GM23338 (cell line): ENCODE data around the gene TIE1. TPM values are rescaled to one million over a fixed set of nuclear protein-coding genes. Genes with fewer than 3 reads are reported as not detected.

Experiments
- ATAC-seq: fragments of 200-7000 bp; cut with Tn5 transposase; 3 replicates; pipeline ENCODE4 v1.9.1; 2020
- DNase-seq: peaks from one replicate; pipeline ENCODE4 v3.0.0-alpha.2; 2015; ENCODE audit warnings: low spot score
- H2AFZ ChIP-seq: fragments of 200-600 bp; sonication (generic); 2 replicates; pipeline ENCODE4 v1.8.0; 2016; ENCODE audit warnings: antibody characterized with exemption, mild to moderate bottlenecking, moderate library complexity
- H3F3A ChIP-seq: fragments of 200-600 bp; sonication (generic); replicated peaks from 2 replicates; pipeline ENCODE4 v1.8.0; 2017; ENCODE audit warnings: antibody characterized with exemption, mixed run types, low read depth
- H3K27ac ChIP-seq: fragments of 200-600 bp; sonication (generic); 2 replicates; pipeline ENCODE4 v1.6.1; 2016; ENCODE audit warnings: low read depth
- H3K27me3 ChIP-seq: fragments of 200-600 bp; sonication (generic); 2 replicates; pipeline ENCODE4 v1.8.0; 2016; ENCODE audit warnings: mild to moderate bottlenecking, mixed run types, moderate library complexity; ENCODE audit not compliant: insufficient read depth
- H3K36me3 ChIP-seq: fragments of 200-600 bp; sonication (generic); 2 replicates; pipeline ENCODE4 v1.8.0; 2016; ENCODE audit warnings: mild to moderate bottlenecking; ENCODE audit not compliant: insufficient read depth
- H3K4me1 ChIP-seq: fragments of 200-600 bp; sonication (generic); 2 replicates; pipeline ENCODE4 v1.8.0; 2016; ENCODE audit warnings: mild to moderate bottlenecking, moderate library complexity; ENCODE audit not compliant: insufficient read depth
- H3K4me2 ChIP-seq: fragments of 200-600 bp; sonication (generic); 2 replicates; pipeline ENCODE4 v1.7.1; 2017; ENCODE audit warnings: mixed run types
- H3K4me3 ChIP-seq: fragments of 200-600 bp; sonication (generic); 2 replicates; pipeline ENCODE4 v1.6.1; 2016; ENCODE audit warnings: mixed run types
- H3K79me2 ChIP-seq: fragments of 200-600 bp; sonication (generic); replicated peaks from 2 replicates; pipeline ENCODE4 v1.8.0; 2017; ENCODE audit warnings: mild to moderate bottlenecking; ENCODE audit not compliant: insufficient read depth
- H3K9me2 ChIP-seq: fragments of 200-600 bp; sonication (generic); 2 replicates; pipeline ENCODE4 v1.8.0; 2017; ENCODE audit not compliant: insufficient read depth
- H4K20me1 ChIP-seq: fragments of 200-600 bp; sonication (generic); replicated peaks from 2 replicates; pipeline ENCODE4 v1.8.0; 2017; ENCODE audit warnings: mild to moderate bottlenecking; ENCODE audit not compliant: insufficient read depth
- H3K27ac Mint-ChIP-seq: 2 replicates; pipeline ENCODE4 v1.8.0; 2020; ENCODE audit warnings: inconsistent platforms, mild to moderate bottlenecking, moderate library complexity, mixed read lengths
- H3K27me3 Mint-ChIP-seq: 3 replicates; pipeline ENCODE4 v1.8.0; 2022; ENCODE audit warnings: low read depth, mild to moderate bottlenecking, moderate library complexity, mixed read lengths, inconsistent platforms; ENCODE audit not compliant: insufficient read depth, poor library complexity
- H3K36me3 Mint-ChIP-seq: 3 replicates; pipeline ENCODE4 v1.8.0; 2021; ENCODE audit warnings: low read depth, mild to moderate bottlenecking, inconsistent platforms, moderate library complexity, mixed read lengths
- H3K4me1 Mint-ChIP-seq: 3 replicates; pipeline ENCODE4 v1.8.0; 2020; ENCODE audit warnings: mild to moderate bottlenecking, inconsistent platforms, mixed read lengths
- H3K4me3 Mint-ChIP-seq: 3 replicates; pipeline ENCODE4 v1.8.0; 2021; ENCODE audit warnings: moderate library complexity, mild to moderate bottlenecking, inconsistent platforms, mixed read lengths
- H3K9me3 Mint-ChIP-seq: 3 replicates; pipeline ENCODE4 v1.8.0; 2020; ENCODE audit warnings: moderate library complexity, mild to moderate bottlenecking, inconsistent platforms, mixed read lengths
- EZH2phosphoT487 ChIP-seq: fragments of 200-600 bp; sonication (generic); IDR thresholded peaks from one replicate; pipeline ENCODE4 v1.8.1; 2018; ENCODE audit warnings: antibody characterized with exemption; ENCODE audit not compliant: unreplicated experiment
- STAT1 ChIP-seq: IDR thresholded peaks from one replicate; pipeline ENCODE4 v1.6.1; 2016; ENCODE audit warnings: antibody characterized with exemption; ENCODE audit not compliant: unreplicated experiment
- polyA plus RNA-seq: library from polyadenylated mRNA; unstranded; fragments of >200 nt; fragmentation: Nextera tagmentation; extraction: Ambion mirVana; gene quantifications from 2 replicates; pipeline ENCODE4 v1.2.1, GENCODE V29; 2016
- total RNA-seq: library from RNA; depleted of rRNA; stranded (reverse); fragments of >200 nt; shearing (Covaris generic); gene quantifications from 2 replicates; pipeline ENCODE4 v1.2.3, GENCODE V29; 2014
- TF ChIP-seq, protein P1 (sequence below): fragments of 250-450 bp; sonication (Bioruptor Pico); IDR thresholded peaks from 2 replicates; pipeline ENCODE4 v1.5.0; 2020; ENCODE audit warnings: mild to moderate bottlenecking, moderate library complexity
- TF ChIP-seq, protein P2 (sequence below), 2 experiments: fragments of 200-600 bp in 1 of 2; sonication (generic) in 1 of 2; conservative IDR thresholded peaks; 2 replicates each; pipeline versions ENCODE4 v1.5.1 to v1.6.1; 2016 to 2017; ENCODE audit warnings: antibody characterized with exemption in 2 of 2, low read depth in 2 of 2, mild to moderate bottlenecking in 2 of 2, moderate library complexity in 1 of 2

Gene TIE1
- total and polyA plus RNA-seq, 2 experiments from 2014 or later, result 0.37 to 2.3 TPM

DNA sequence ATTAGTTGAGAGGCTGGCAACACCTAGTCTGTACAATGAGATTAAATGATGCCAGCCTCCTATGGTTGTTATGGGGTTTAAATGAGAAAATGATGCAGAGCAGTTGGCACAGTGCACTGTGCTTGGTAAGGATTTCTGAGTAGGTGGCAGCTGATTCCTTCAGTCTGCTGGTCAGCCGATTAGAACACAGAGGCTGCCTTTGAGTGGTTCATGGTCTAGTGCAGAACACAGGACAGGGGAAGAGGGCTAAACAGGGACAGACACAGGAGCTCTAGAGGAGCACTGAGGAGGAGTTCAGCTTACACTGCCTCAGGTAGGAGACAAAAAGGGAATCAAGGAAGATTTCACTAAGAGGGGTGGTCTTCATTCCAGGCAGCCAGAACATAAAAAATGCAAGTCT, 1.4 kb downstream of the TIE1 start:
- no peak overlapping the region for H3K27ac ChIP-seq
- H3K27me3 Mint-ChIP-seq, result peaks cover 15% of the 10 kb centered on the region
- DNase-seq (no peak), ATAC-seq (no peak)
- no peak overlapping the region for H3K4me3 ChIP-seq
- no peak overlapping the region for H3K27ac Mint-ChIP-seq
- H3K79me2 ChIP-seq, result no peaks in the 10 kb centered on the region
- no peak overlapping the region for H3K4me3 Mint-ChIP-seq
- H3K4me2 ChIP-seq, result no peak overlapping the region
- H3K36me3 ChIP-seq, result no peaks in the 10 kb centered on the region
- H4K20me1 ChIP-seq, result no peaks in the 10 kb centered on the region
- no peaks in the 10 kb centered on the region for H3K9me2 ChIP-seq
- H3F3A ChIP-seq, result no peaks in the 10 kb centered on the region
- no peaks in the 10 kb centered on the region for H3K27me3 ChIP-seq
- H3K4me1 ChIP-seq, result peaks cover 11% of the 10 kb centered on the region
- TF ChIP-seq STAT1, result no peak
- TF ChIP-seq EZH2phosphoT487, result no peak
- TF ChIP-seq, protein P1, sequence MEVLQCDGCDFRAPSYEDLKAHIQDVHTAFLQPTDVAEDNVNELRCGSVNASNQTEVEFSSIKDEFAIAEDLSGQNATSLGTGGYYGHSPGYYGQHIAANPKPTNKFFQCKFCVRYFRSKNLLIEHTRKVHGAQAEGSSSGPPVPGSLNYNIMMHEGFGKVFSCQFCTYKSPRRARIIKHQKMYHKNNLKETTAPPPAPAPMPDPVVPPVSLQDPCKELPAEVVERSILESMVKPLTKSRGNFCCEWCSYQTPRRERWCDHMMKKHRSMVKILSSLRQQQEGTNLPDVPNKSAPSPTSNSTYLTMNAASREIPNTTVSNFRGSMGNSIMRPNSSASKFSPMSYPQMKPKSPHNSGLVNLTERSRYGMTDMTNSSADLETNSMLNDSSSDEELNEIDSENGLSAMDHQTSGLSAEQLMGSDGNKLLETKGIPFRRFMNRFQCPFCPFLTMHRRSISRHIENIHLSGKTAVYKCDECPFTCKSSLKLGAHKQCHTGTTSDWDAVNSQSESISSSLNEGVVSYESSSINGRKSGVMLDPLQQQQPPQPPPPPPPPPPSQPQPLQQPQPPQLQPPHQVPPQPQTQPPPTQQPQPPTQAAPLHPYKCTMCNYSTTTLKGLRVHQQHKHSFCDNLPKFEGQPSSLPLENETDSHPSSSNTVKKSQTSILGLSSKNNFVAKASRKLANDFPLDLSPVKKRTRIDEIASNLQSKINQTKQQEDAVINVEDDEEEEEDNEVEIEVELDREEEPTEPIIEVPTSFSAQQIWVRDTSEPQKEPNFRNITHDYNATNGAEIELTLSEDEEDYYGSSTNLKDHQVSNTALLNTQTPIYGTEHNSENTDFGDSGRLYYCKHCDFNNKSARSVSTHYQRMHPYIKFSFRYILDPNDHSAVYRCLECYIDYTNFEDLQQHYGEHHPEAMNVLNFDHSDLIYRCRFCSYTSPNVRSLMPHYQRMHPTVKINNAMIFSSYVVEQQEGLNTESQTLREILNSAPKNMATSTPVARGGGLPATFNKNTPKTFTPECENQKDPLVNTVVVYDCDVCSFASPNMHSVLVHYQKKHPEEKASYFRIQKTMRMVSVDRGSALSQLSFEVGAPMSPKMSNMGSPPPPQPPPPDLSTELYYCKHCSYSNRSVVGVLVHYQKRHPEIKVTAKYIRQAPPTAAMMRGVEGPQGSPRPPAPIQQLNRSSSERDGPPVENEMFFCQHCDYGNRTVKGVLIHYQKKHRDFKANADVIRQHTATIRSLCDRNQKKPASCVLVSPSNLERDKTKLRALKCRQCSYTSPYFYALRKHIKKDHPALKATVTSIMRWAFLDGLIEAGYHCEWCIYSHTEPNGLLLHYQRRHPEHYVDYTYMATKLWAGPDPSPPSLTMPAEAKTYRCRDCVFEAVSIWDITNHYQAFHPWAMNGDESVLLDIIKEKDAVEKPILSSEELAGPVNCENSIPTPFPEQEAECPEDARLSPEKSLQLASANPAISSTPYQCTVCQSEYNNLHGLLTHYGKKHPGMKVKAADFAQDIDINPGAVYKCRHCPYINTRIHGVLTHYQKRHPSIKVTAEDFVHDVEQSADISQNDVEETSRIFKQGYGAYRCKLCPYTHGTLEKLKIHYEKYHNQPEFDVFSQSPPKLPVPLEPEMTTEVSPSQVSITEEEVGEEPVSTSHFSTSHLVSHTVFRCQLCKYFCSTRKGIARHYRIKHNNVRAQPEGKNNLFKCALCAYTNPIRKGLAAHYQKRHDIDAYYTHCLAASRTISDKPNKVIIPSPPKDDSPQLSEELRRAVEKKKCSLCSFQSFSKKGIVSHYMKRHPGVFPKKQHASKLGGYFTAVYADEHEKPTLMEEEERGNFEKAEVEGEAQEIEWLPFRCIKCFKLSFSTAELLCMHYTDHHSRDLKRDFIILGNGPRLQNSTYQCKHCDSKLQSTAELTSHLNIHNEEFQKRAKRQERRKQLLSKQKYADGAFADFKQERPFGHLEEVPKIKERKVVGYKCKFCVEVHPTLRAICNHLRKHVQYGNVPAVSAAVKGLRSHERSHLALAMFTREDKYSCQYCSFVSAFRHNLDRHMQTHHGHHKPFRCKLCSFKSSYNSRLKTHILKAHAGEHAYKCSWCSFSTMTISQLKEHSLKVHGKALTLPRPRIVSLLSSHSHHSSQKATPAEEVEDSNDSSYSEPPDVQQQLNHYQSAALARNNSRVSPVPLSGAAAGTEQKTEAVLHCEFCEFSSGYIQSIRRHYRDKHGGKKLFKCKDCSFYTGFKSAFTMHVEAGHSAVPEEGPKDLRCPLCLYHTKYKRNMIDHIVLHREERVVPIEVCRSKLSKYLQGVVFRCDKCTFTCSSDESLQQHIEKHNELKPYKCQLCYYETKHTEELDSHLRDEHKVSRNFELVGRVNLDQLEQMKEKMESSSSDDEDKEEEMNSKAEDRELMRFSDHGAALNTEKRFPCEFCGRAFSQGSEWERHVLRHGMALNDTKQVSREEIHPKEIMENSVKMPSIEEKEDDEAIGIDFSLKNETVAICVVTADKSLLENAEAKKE, result no peak
- TF ChIP-seq, protein P2, sequence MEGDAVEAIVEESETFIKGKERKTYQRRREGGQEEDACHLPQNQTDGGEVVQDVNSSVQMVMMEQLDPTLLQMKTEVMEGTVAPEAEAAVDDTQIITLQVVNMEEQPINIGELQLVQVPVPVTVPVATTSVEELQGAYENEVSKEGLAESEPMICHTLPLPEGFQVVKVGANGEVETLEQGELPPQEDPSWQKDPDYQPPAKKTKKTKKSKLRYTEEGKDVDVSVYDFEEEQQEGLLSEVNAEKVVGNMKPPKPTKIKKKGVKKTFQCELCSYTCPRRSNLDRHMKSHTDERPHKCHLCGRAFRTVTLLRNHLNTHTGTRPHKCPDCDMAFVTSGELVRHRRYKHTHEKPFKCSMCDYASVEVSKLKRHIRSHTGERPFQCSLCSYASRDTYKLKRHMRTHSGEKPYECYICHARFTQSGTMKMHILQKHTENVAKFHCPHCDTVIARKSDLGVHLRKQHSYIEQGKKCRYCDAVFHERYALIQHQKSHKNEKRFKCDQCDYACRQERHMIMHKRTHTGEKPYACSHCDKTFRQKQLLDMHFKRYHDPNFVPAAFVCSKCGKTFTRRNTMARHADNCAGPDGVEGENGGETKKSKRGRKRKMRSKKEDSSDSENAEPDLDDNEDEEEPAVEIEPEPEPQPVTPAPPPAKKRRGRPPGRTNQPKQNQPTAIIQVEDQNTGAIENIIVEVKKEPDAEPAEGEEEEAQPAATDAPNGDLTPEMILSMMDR (conservative IDR thresholded peaks at IDR 0.05; ENCODE audit: low read depth in 2 of 2), result no peak
- H2AFZ ChIP-seq, result no peak overlapping the region
- no peaks in the 10 kb centered on the region; the same call in 2 of the 3 replicates for H3K36me3 Mint-ChIP-seq
- peaks cover 25% of the 10 kb centered on the region for H3K4me1 Mint-ChIP-seq
- H3K9me3 Mint-ChIP-seq, result no peaks in the 10 kb centered on the region
